Subcutaneous adipose tissue (tissue), 4 donors: ENCODE data around the gene ITPRIPL2. TPM values are rescaled to one million over a fixed set of nuclear protein-coding genes. Genes with fewer than 3 reads are reported as not detected.

Experiments
- total RNA-seq, 4 donors: library from RNA; depleted of rRNA; stranded (reverse); fragments of >200 nt; gene quantifications; one replicate each; pipeline ENCODE4 v1.1.0, GENCODE V29; 2016
- TF ChIP-seq, protein P1 (sequence below): fragments of 450-650 bp; IDR thresholded peaks from one replicate; pipeline ENCODE4 v1.5.1; 2016; ENCODE audit warnings: low read depth, mild to moderate bottlenecking, control low read depth, antibody characterized with exemption, moderate library complexity

ITPRIPL2 gene
- total RNA-seq, 4 donors from 2014 or later, result 45.0 to 72.0 (median 56.7) TPM

DNA sequence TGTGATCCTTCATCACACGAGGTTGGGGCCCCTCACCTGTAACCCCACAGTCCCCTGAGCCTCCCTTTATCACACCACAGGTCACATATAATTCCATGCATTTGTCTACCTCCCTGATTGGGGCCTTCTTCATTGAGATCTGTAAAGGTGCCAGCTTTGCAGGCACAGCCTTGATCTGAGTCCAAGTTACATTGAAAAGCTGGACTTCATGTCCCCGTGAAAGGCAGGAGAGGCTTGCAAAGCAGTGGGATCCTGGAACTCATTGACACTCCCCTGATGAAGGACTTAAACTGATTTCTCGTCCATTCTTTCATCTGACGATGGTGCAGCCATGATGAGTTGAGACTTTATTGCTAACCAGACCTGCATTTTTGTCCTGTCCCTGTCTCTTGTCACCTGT, 50.5 kb downstream of the ITPRIPL2 start:
- TF ChIP-seq, protein P1, sequence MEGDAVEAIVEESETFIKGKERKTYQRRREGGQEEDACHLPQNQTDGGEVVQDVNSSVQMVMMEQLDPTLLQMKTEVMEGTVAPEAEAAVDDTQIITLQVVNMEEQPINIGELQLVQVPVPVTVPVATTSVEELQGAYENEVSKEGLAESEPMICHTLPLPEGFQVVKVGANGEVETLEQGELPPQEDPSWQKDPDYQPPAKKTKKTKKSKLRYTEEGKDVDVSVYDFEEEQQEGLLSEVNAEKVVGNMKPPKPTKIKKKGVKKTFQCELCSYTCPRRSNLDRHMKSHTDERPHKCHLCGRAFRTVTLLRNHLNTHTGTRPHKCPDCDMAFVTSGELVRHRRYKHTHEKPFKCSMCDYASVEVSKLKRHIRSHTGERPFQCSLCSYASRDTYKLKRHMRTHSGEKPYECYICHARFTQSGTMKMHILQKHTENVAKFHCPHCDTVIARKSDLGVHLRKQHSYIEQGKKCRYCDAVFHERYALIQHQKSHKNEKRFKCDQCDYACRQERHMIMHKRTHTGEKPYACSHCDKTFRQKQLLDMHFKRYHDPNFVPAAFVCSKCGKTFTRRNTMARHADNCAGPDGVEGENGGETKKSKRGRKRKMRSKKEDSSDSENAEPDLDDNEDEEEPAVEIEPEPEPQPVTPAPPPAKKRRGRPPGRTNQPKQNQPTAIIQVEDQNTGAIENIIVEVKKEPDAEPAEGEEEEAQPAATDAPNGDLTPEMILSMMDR, result no peak

DNA sequence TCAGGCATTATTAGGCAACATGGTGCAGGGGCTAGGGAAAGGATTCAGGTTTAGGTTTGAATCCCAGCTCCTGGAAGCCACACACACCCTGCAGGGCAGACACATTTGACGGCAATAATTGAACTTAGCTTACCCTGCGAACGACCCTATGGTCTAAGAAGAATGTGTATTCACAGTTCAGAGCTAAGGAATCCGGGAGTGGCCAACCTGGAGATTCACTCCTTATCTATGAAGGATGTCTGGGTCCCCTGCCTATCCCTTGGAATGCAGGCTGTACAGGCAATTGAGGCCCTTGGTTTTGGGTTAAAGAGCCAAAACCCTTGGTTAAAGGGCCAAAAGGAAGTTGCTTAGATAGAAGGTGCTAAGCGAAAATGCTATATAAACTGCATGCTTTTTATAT, 51.3 kb downstream of the ITPRIPL2 start:
- TF ChIP-seq, protein P1, result no peak

DNA sequence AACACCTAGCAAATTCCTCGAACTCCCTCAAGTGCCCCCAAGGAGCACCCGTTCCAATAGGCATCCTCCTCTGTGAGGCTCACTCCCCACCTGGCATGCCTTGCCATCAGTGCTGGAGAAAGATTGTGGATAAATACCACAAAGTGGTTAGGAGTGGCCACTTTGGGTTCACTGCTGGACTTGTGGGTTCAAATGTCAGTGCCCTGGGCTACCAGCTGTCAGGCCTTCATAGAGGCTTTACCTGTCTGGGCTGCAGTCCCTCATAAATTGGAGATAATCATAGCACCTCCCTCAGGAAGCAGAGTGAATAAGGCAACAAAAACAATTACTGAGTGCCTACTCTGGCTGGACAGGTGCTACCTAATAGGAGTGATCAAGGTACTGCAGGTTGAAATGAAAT, 52.7 kb downstream of the ITPRIPL2 start:
- TF ChIP-seq, protein P1, result no peak

DNA sequence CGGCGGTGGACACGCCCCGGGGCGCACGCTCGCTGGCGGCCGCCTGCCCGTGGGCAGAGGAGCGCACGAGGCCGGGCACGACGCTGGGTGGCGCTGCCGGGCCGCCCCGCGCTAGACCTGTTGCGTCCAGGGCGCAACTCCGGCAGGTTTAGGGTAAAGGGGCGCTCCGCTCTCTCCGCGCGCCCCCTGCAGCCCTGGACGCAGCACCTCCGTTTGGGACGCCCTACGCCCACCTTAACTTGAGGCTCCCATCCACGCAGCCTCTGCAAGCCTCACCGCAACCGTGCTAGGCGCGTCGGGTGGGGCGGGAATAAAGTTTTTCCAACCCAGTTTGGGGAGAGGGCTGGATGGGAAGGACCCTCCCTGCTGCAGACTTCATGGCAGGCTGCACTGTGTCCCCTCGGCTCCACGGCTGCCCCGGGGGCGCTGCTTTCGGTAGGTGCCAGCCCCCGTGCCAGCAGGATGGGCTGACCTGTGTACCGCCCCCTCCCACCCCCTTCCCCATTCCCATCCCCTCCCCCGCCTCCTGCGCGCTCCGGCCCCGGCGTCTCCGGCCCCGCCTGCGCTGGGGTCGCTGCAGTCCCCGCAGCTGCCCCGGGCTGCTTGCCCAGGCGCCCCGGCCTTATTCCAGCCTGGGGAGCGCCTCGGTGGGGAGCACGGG, 54.1 kb downstream of the ITPRIPL2 start, which contains the start of gene SYT17:
Gene SYT17, plus strand, starts transcription at position 531 of the 661 bp plus-strand sequence. CDS start 407 bp downstream, outside the sequence.
- TF ChIP-seq, protein P1, result no peak

DNA sequence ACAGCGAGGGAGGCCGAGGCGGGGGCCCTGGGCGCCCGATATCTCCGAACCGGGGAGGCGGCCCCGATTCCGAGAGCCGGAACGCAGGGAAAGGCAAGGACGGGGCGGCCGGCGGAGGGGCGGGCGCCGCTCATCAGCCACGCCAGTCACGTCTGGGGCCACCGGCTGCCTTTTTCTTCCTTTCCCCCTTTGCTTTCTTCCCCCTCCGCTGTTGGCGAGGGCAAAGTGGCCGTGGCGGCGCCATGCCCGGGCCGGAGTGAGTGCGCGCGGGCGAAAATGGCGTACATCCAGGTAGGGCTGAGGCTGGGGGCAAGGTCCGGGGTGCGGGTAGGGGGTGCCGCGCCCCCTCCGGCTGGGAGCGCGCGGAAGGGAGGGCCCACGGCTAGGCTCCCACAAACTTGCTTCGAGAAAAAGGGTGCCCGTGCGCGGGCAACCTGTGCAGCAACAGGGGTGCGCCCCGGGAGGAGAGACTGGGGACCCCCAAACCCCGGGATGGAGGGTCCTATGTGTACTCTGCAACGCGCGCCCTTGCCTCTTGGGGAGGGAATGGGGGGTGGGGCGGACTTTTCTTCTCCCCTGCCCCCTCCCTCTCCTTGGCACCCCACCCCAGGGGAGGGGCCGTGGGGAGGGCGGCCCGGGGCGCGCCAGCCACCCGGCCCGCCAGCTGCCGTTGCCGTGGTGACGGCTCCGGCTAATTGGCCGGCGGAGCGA, 54.8 kb downstream of the ITPRIPL2 start:
- TF ChIP-seq, protein P1, result no peak

DNA sequence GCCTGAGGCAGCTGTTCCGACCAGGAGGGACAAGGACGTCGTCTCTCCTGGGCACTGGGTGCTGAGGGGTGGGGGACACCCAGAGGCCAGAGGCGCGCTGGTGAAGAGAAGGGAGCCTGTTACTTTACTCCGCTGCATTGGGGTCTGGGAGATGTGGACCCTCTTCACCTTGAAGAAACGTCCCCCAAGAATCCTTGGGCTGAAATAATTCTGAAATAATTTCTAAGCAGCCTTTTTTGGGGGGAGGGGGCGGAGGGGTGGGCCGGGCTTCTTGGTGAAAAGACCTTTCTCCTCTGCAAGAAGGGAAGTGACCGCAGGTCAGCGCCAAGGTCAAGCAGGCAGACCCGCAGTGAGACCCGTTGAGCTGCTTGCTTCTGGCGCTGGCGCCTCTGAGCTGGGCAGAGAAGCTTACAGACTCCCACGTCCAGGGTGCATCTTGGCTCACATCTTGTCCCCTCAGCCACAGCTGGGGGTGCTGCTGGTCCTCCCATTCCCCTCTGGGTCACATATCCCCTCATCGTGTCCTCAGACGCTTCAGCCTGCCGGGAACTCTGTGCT, 55.4 kb downstream of the ITPRIPL2 start:
- TF ChIP-seq, protein P1, result no peak

DNA sequence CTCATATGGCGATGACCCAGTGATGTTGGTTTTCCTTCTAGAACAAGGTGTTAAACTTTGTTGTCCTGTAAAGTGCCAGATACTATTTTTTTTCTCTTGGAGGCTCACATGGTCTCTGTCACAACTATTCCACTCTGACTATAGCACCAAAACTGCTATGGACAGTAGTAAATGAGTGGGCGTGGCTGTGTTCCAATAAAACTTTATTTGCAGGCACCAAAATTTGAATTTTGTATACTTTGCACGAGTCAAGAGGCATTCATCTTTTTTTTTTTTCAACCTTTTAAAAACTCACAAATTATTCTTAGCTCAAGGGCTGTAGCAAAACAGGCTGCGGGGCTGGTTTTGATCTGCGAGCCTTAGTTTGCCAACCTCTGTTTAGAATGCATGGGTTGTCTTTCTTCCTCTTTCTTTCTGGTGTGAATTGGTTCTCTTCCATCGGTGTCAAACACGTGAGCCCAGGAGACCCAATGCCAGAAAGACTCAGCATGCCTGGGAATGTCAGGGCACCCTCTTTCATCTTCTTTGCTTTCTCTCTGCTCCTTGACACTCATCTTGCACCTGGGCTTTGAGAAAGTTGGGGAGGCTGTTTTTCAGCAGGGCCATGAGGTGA, 56.4 kb downstream of the ITPRIPL2 start:
- TF ChIP-seq, protein P1, result no peak
